ENCODE measurements around the gene TNPO2.

- TF ChIP-seq CTCF (IDR thresholded peaks at IDR 0.05), result peak in 1 of 3 experiments; percentile 22
- TF ChIP-seq EP300 (IDR thresholded peaks at IDR 0.05), result no peak
- TF ChIP-seq POLR2A (IDR thresholded peaks at IDR 0.05; ENCODE audit: low read depth), result no peak
These were observed 54.2 kb downstream of the TNPO2 start for GRCh38 chr19:12669270-12670158.

Measured in esophagus muscularis mucosa (tissue), 4 donors.